ENCODE measurements around the gene WWTR1. TPM values are rescaled to one million over a fixed set of nuclear protein-coding genes. Genes with fewer than 3 reads are reported as not detected.

WWTR1 gene
- total RNA-seq, 4 donors from 2014 or later: 11.3 to 30.7 (median 17.6) TPM

GRCh38 chr3:149638228-149639092 is 19.4 kb downstream of the WWTR1 start:
- no peak for TF ChIP-seq POLR2A (IDR thresholded peaks at IDR 0.05)
- TF ChIP-seq CTCF (IDR thresholded peaks at IDR 0.05 in 4 of 5, conservative IDR thresholded peaks at IDR 0.05 in 1 of 5): no peak
- Histone ChIP-seq H3K27ac (peak overlapping the region in 3 of 4 donors; percentile 26 to 41 (median 34)), H3K4me1 (peaks cover 29 to 45% of the 10 kb centered on the region in 2 donors), H3K4me3 (peak overlapping the region; percentile 11 to 34 (median 28)), H3K36me3 (no peaks in the 10 kb centered on the region), H3K9me3 (no peaks in the 10 kb centered on the region), H3K27me3 (no peaks in the 10 kb centered on the region)
- DNase-seq: no peak
- in situ Hi-C loops (cut with MboI; ENCODE audit: low sequenced_read_pairs in 4 of 4) (loop anchor here in 1 of 4 donors (25.0 kb wide), 1 partner anchor 101 kb away; no protein-coding TSS in a partner anchor), intact Hi-C loops (cut with DNase I; ENCODE audit: low total_unique reads) (no loop called here)
- ATAC-seq: no peak

- TF ChIP-seq POLR2A (IDR thresholded peaks at IDR 0.05) (no peak), CTCF (IDR thresholded peaks at IDR 0.05 in 4 of 5, conservative IDR thresholded peaks at IDR 0.05 in 1 of 5) (no peak)
- Histone ChIP-seq H3K27ac (no peak overlapping the region), H3K4me3 (no peak overlapping the region), H3K36me3 (no peaks in the 10 kb centered on the region), H3K9me3 (no peaks in the 10 kb centered on the region), H3K4me1 (peaks cover 14 to 40% of the 10 kb centered on the region in 2 donors), H3K27me3 (no peaks in the 10 kb centered on the region)
- DNase-seq (no peak), ATAC-seq (no peak)
- intact Hi-C loops (cut with DNase I; ENCODE audit: low total_unique reads): no loop called here
- in situ Hi-C loops (cut with MboI; ENCODE audit: low sequenced_read_pairs in 4 of 4): loop anchor here in 1 of 4 donors (25.0 kb wide), 1 partner anchor 98 kb away; no protein-coding TSS in a partner anchor
Observed at GRCh38 chr3:149635396-149635795, 22.4 kb downstream of the WWTR1 start.

DNA sequence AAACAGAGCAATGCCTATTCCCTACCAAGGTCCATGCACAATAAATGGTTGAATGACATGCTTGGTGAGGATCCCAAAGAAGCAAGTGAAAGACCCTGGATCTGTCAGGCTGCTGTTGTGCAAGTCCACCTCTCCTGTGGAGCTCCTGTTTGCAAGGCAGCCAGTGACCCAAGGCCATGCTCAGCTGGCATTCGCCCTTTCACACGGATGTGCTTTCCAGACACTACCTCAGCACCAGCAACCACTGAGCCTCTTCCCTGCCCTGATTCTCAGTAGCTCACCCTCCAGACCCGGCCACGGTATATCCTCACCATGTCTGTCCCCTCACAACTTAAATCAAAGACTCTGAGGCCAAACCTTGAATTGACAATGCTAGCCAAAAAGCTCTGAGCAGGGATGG is 23.3 kb downstream of the WWTR1 start:
- intact Hi-C loops (cut with DNase I; ENCODE audit: low total_unique reads): no loop called here
- H3K27ac ChIP-seq: no peak overlapping the region
- no peak for ATAC-seq

GRCh38 chr3:149634072-149634471 is 23.8 kb downstream of the WWTR1 start:
- H3K4me3 ChIP-seq: no peak overlapping the region
- H3K36me3 ChIP-seq: no peaks in the 10 kb centered on the region
- DNase-seq (no peak), ATAC-seq (no peak)
- in situ Hi-C loops (cut with MboI; ENCODE audit: low sequenced_read_pairs in 4 of 4) (loop anchor here in 1 of 4 donors (25.0 kb wide), 1 partner anchor 97 kb away; no protein-coding TSS in a partner anchor), intact Hi-C loops (cut with DNase I; ENCODE audit: low total_unique reads) (no loop called here)
- H3K4me1 ChIP-seq: peaks cover 15 to 33% of the 10 kb centered on the region in 2 donors
- H3K27me3 ChIP-seq: no peaks in the 10 kb centered on the region
- no peaks in the 10 kb centered on the region for H3K9me3 ChIP-seq
- no peak for TF ChIP-seq POLR2A (IDR thresholded peaks at IDR 0.05)
- no peak for TF ChIP-seq CTCF (IDR thresholded peaks at IDR 0.05 in 4 of 5, conservative IDR thresholded peaks at IDR 0.05 in 1 of 5)
- H3K27ac ChIP-seq: no peak overlapping the region

More for the DNA sequence above, 23.3 kb downstream of the WWTR1 start:
- TF ChIP-seq CTCF (IDR thresholded peaks at IDR 0.05 in 4 of 5, conservative IDR thresholded peaks at IDR 0.05 in 1 of 5) (no peak), POLR2A (IDR thresholded peaks at IDR 0.05) (no peak)
- no peak overlapping the region for H3K4me3 ChIP-seq
- H3K4me1 ChIP-seq: peaks cover 14 to 38% of the 10 kb centered on the region in 2 donors
- no peaks in the 10 kb centered on the region for H3K27me3 ChIP-seq
- no peaks in the 10 kb centered on the region for H3K36me3 ChIP-seq
- DNase-seq: no peak
- no peaks in the 10 kb centered on the region for H3K9me3 ChIP-seq
- in situ Hi-C loops (cut with MboI; ENCODE audit: low sequenced_read_pairs in 4 of 4): loop anchor here in 1 of 4 donors (25.0 kb wide), 1 partner anchor 97 kb away; no protein-coding TSS in a partner anchor
